ENCODE measurements around the gene LGALS8.
"Not testable (repeated sequence)": the region's sequence is repeated elsewhere in the genome, so short reads cannot be mapped to it uniquely, and the experiment has no call there.

The LGALS8 gene

DNA sequence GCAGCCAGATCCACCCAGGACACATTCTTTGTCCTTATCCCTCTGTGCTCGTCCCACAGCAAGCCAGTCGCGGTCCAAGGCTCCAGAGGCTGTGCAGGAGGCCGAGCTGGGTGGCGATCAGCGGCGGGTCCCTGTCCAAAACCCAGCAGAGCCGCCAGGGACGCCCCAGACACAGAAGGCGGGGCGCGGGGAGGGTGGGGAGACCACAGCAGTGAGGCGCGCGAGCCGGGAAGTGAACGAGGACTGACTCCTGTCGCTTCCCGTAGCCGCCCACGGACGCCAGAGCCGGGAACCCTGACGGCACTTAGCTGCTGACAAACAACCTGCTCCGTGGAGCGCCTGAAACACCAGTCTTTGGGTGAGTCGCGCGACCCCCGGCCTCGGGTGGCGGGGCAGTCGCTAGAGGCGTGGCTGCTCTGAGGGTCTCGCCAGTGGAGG, at the start of gene LGALS8:
Gene LGALS8 (plus strand): TSS at position 279 of the 438 bp plus-strand sequence. CDS start 2,089 bp downstream, outside the sequence.
- peak; percentile 17 for DNase-seq

DNA sequence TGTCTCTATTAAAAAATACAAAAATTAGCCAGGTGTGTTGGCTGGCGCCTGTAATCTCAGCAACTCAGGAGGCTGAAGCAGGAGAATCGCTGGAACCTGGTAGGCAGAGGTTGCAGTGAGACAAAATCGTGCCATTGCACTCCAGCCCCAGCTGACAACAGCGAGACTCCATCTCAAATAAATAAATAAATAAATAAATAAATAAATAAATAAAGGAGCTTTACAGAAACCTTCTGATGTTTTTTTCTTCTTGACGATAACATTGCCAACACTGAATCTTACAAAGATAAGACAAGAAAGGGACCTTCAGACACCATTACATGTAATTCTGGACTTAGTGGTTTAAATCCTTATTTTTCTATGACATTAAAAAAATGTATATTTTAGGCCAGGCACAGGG, 47.8 kb upstream of the LGALS8 start:
- no peak for DNase-seq

DNA sequence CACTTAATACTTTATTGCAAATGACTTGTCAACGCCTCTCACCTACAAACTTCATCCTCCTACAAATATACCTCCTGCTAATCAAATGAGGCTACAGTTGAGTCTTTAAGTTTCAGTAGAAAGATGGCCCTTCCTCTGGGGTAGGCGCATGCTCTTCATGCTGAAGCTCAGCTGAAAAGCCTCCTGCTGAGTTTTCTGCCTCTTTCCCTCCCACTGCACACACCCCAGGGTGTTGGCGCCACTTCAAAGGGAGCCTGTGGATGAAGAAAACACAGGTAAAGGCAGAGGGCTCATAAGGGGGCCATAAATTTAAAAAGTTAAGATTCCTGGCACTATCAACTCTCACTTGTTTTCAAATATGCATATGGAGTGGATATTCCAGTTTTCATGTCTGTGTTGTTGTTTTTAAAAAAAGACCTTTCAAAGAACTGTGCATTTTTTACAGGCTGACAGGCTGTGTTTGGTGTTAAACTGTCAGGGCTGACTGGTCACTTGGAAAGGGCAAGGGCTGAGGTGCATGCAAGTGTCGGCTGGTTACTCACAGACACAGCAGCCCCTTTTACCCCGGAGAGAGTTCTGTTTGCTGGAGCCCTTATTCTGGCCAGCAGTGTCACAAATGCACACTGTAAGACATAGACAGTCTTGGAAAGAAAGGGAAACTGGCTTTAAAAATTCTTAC, 42.9 kb upstream of the LGALS8 start:
- no peak for DNase-seq

DNA sequence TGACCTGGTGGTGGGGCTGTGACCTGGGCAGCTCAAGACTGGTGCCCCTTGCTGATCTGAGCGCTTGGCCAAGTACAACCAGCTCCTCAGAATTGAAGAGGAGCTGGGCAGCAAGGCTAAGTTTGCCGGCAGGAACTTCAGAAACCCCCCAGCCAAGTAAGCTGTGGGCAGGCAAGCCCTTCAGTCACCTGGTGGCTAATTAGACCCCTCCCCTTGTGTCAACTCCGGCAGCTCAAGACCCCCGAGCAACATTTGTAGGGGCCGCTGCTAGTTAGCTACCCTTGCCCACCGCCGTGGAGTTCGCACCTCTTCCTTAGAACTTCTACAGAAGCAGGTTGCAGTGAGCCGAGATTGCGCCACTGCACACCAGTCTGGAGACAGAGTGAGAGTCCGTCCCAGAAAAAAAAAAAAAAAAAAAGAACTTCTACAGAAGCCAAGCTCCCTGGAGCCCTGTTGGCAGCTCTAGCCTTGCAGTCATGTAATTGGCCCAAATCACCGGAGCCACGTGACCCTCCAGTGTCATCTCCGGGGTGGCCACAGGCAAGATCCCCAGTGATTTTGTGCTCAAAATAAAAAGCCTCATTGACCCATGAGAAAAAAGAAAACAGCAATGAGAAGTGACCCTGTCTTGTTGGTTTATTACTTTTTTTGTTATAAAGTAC, 39.3 kb upstream of the LGALS8 start:
- no peak for DNase-seq

- no peak for DNase-seq
Observed at GRCh38 chr1:236486356-236487002, 37.3 kb upstream of the LGALS8 start.

DNA sequence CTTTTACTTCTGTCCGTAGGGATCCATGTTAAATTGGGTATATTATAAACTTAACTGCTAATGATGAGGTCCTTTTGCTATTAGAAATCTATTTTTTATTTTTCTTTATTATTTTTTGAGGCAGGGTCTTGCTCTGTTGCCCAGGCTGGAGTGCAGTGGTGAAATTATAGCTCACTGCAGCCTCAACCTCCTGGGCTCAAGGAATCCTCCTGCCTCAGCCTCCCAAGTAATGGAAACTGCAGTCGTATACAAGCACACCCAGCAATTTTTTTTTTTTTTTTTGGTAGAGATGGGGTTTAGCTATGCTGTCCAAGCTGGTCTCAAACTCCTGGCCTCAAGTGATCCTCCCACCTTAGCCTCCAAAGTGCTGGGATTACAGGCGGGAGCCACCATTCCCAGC, 34.6 kb upstream of the LGALS8 start:
- DNase-seq = not testable (repeated sequence)

GRCh38 chr1:236489710-236490377, 33.9 kb upstream of the LGALS8 start:
- DNase-seq = peak; percentile 22

DNA sequence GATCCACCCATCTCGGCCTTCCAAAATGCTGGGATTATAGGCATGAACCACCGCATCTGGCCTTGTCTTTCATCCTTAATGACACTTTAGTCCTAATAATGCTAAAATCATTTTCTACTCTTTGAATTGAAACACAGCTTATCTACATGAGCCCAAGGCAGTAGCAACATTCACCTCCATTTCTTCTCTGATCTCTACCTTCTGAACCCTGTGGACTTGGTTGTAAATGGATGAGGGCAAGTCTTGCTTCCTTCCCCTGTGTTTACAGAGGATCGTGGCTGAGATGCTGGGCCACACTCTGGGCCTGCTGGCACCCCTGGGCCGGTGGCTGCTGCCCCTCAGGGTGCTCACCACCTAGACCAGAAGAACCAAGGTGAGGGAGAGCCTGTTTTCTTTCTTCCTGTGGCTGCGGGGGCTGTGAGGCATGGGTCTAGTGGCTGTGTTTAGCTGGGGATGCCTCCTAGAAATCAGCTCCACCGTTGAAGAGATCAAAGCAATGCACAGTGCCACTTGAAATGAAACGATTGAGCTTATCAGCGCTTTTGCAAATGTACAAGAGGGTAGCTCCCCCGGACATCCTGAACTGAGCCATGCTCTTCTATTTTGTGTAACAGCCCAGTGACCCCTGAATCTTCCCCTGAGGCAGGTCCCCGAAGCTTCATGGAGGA, 32.2 kb upstream of the LGALS8 start:
- DNase-seq = no peak

DNA sequence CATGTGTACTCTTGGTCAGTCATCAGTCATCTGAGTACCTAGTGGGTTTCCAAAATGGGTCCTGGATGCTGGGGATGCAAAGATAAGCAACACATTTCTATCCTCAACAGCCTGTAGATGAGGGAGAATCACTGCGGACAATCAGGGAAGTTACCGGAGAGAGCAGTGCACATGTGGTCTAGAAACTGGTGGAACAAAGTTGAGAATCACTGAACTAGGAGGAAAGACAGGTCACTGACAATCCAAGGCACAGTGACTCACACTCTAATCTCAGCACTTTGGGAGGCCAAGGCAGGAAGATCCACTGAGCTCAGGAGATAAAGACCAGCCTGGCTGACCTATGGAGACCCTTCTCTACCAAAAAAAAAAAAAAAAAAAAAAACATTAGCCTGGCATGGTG, 31.4 kb upstream of the LGALS8 start:
- DNase-seq = no peak

GRCh38 chr1:236494082-236494481, 29.7 kb upstream of the LGALS8 start:
- no peak for DNase-seq

DNA sequence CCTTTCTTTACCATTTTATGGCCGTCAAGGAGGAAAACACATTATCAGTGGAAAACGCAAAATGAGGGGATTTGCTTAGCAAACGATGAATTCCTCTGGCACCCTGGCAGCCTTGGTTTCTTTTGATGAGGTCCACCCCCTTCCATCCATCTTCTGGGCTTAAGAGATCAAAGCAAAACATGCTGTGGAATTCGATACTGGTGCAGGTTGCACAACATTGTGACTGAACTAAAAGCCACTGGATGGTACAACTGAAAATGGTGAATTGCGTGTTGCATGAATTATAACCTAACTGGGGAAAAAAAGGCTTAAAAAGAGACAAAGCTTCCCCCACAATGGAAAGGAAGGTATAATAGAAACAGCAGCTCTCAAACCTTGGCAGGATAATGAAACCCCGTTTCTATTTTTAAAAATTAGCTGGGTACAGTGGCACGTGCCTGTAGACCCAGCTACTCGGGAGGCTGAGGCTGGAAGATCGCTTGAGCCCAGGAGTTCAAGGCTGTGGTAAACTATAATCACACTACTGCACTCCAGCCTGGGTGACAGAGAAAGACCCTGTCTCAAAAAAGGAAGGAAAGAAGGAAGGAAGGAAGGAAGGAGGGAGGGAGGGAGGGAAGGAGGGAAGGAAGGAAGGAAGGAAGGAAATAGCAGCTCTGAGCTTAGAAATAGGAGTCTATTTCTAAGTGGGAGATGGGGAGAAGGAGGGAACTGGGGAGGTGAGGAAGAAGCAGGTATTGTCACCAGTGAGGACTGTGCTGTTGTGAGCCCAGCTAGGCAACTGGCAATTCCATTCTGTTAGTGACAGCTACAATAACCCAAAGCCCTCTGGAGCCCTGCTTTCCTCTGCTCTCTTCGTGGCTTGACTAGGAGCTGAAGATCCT, 29.0 kb upstream of the LGALS8 start:
- no peak for DNase-seq

DNA sequence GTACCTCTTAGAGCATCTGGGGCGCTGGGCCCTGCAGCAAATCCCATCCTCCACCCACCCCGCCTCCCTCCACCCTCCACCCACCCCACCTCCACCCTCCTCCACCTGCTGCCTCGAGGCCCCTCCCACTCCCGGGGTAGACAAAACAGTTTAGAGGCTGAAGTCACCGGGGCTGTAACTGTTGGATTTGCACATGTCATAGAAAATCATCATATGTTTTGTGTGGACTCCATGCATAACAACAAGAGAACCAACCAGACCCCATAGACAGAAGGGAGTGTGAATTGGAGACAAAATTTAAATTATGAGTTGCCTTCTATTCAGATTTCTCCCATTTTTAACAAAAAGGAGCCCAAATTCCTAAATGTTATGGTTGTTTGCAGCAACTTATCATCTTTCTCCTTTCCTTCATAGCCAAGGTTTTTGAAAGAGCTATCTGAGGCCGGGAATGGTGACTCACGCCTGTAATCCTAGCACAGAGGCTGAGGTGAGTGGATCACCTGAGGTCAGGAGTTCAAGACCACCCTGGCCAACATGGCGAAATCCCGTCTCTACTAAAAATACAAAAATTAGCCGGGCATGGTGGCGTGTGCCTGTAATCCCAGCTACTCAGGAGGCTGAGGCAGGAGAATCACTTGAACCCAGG, 28.2 kb upstream of the LGALS8 start:
- DNase-seq = peak; percentile 13

DNA sequence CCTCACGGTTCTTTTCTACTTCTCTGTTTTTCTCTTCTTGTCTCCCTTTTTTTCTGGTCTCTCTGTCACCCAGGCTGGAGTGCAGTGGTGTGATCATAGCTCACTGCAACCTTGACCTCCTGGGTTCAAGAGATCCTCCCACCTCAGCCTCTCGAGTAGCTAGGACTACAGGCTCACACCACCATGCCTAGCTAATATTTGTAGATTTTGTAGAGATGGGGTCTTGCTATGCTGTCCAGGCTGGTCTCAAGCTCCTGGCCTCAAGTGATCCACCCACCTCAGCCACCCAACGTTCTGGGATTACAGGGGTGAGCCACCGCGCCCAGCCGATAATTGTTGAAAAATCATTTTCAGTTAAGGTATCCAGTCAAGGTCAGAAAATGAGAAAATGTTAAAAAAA, 25.9 kb upstream of the LGALS8 start:
- DNase-seq = no peak

DNA sequence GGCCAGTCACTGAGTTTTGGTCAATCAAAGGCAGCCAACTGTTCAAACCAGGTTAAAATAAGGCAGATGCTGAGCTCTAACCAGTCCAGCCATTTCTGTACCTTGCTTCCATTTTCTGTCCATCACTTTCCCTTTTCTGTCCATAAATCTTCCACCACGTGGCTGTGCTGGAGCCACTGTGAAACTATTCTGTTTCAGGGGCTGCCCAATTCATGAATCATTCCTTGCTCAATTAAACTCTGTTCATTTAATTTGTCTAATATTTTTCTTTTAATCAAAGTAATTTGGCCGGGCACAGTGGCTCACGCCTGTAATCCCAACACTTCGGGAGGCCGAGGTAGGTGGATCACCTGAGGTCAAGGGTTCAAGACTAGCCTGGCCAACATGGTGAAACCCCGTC, 22.7 kb upstream of the LGALS8 start:
- no peak for DNase-seq

- no peak for DNase-seq
Observed at GRCh38 chr1:236502579-236502971, 21.2 kb upstream of the LGALS8 start.

DNA sequence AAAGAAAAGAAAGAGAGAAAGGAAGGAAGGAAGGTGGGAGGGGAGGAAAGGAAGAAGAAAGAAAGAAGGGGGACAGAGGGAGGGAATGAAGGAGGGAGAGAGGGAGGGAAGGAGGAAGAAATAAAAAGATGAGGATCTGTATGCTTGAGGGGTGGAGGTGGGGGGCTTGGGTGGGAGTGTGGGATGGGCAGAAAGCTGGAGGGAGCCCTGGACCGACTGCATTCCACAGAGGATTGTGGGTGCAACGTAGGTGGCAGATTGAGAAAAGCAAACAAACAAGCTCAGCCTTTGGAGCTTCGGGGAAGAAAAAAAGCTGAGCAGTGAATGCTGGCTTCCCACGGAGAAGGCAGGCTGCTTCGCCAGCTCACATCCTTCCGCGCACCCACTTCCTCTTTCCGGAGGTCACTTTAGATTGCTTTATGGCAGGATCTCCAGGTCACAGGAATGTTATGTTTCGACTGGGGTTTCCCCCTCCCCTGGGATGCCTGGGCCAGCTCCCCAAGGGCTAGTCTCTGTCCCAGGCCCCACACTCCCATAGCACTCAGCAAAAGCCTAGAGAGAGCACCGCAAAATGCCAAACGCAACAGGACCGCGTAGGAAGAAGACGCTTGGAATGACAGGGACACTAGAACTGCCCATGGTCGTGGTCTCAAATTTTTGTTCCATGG, 20.7 kb upstream of the LGALS8 start:
- no peak for DNase-seq

GRCh38 chr1:236504338-236504737, 19.4 kb upstream of the LGALS8 start:
- DNase-seq = not testable (repeated sequence)

GRCh38 chr1:236507022-236507700, 16.6 kb upstream of the LGALS8 start:
- peak; percentile 32 for DNase-seq

DNA sequence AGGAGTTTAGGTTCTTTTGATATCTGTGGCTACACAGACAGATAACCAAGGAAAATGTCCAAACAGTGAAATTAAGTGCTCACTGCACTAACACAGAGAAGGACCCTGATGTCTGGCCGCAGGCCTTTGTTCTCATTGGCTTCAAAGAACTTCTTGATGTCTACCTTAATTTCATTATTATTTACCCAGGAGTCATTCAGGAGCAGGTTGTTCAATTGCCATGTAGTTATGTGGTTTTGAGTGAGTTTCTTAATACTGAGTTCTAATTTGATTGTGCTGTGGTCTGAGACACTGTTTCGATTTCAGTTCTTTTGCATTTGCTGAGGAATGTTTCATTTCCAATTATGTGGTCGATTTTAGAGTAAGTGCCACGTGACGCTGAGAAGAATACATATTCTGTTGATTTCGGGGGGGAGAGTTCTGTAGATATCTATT, 15.2 kb upstream of the LGALS8 start:
- DNase-seq = no peak

DNA sequence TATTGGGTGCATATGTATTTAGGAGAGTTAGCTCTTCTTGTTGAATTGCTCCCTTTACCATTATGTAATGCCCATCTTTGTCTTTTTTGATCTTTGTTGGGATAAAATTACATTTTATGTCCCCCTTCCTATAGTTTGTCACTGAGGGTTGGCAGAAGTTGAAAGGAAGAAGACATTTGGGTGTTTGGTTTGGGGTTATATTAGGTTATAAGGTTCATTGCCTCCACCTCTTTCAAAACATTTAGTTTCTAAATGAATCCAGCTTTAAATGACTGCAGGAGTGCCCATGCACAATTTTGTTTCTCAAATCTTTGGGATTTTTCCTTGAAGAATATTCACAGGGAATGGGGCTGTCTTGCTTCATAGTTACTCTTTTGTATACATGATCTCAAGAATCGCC, 14.6 kb upstream of the LGALS8 start:
- no peak for DNase-seq
